Measurements from ENCODE around the gene ARHGEF3. TPM values are rescaled to one million over a fixed set of nuclear protein-coding genes. Genes with fewer than 3 reads are reported as not detected.

The ARHGEF3 gene
- total RNA-seq, 2 donors from 2014 or later, result 14.8 to 20.0 TPM

Other genes starting within 250 kb of the ARHGEF3 start
- gene CCDC66, start 244.8 kb downstream of the ARHGEF3 start, total RNA-seq, result 10 to 100 TPM; 13.5 to 20.2 TPM
- 10 to 100 TPM; 41.2 to 43.1 TPM for gene TASOR, start 118.7 kb downstream of the ARHGEF3 start, total RNA-seq

Measured in left colon (tissue), 2 donors.